Osteoblast (primary cell): Measurements from ENCODE around the gene ANKRD6. TPM values are rescaled to one million over a fixed set of nuclear protein-coding genes. Genes with fewer than 3 reads are reported as not detected.

Experiments
- DNase-seq: peaks from one replicate; pipeline ENCODE4 v3.0.0; 2011; ENCODE audit warnings: low spot score, mixed read lengths; ENCODE audit not compliant: insufficient read length; ENCODE audit errors: missing footprints
- H2AFZ ChIP-seq: 2 replicates; pipeline ENCODE4 v1.6.0; 2011; ENCODE audit warnings: mild to moderate bottlenecking, low read length
- H3K27ac ChIP-seq: 2 replicates; pipeline ENCODE4 v1.5.1; 2011; ENCODE audit warnings: mild to moderate bottlenecking, low read depth, low read length, moderate library complexity
- H3K27me3 ChIP-seq: 2 replicates; pipeline ENCODE4 v1.6.0; 2012; ENCODE audit warnings: mild to moderate bottlenecking, control low read depth, inconsistent platforms, low read length, moderate library complexity; ENCODE audit not compliant: insufficient read depth
- H3K36me3 ChIP-seq: 2 replicates; pipeline ENCODE4 v1.5.1; 2011; ENCODE audit warnings: mild to moderate bottlenecking, low read length, control low read depth, moderate library complexity; ENCODE audit not compliant: insufficient read depth
- H3K4me1 ChIP-seq: 2 replicates; pipeline ENCODE4 v1.5.1; 2011; ENCODE audit warnings: mild to moderate bottlenecking, low read length, control low read depth, moderate library complexity; ENCODE audit not compliant: insufficient read depth
- H3K4me2 ChIP-seq: 2 replicates; pipeline ENCODE4 v1.6.0; 2011; ENCODE audit warnings: mild to moderate bottlenecking, low read length; ENCODE audit not compliant: insufficient read depth
- H3K4me3 ChIP-seq: fragments of 200-600 bp; sonication (generic); 3 replicates; pipeline ENCODE4 v1.5.1; 2012; ENCODE audit warnings: mild to moderate bottlenecking, low read length, inconsistent platforms; ENCODE audit not compliant: insufficient read depth
- H3K79me2 ChIP-seq: 2 replicates; pipeline ENCODE4 v1.6.0; 2012; ENCODE audit warnings: mild to moderate bottlenecking, low read length, control low read depth, inconsistent platforms; ENCODE audit not compliant: insufficient read depth
- H3K9me3 ChIP-seq: 2 replicates; pipeline ENCODE4 v1.5.1; 2011; ENCODE audit warnings: low read depth, low read length, control low read depth
- H4K20me1 ChIP-seq: 2 replicates; pipeline ENCODE4 v1.6.0; 2012; ENCODE audit warnings: mild to moderate bottlenecking, low read length, control low read depth; ENCODE audit not compliant: insufficient read depth
- CTCF ChIP-seq: IDR thresholded peaks from 2 replicates; pipeline ENCODE4 v1.5.1; 2011; ENCODE audit warnings: mild to moderate bottlenecking, low read depth, low read length, moderate library complexity; ENCODE audit errors: extremely low read depth
- total RNA-seq: library from RNA; depleted of rRNA; stranded (reverse); fragments of >200 nt; gene quantifications from 2 replicates; pipeline ENCODE4 v1.2.3, GENCODE V29; 2012

The ANKRD6 gene
- total RNA-seq, 1 donor = 11.2 TPM

DNA sequence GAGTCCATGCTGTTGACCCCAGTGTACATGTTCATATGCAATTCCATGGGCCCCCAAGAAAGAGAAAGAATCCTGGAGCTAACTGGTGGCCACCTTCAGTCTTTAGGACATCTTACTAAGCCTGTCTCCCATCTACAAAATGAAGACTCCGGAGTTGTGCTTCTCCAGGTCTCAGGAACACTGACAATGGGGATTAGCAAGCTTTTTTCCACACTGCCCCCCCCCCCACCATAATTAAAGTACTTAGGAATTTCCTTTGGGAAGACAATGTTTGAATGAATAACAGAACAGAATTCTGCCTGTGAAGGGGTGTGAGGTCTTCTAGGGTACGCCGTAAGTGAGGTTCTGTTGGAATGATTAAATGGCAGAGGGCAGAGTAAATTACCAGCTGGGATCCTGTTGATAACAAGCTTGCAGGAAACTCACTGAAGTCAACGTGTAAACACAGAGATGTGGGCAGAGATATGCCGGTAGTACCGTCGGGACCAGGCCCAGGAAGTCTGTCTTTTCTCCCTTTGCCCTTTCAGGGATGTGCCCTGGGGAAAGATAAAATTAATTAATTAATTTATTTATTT lies 63.1 kb downstream of the ANKRD6 start:
- H3K36me3 ChIP-seq = no peaks in the 10 kb centered on the region
- no peaks in the 10 kb centered on the region for H4K20me1 ChIP-seq
- H3K27me3 ChIP-seq = peaks cover under 1% of the 10 kb centered on the region
- TF ChIP-seq CTCF = no peak
- no peaks in the 10 kb centered on the region for H3K79me2 ChIP-seq
- H3K27ac ChIP-seq = no peak overlapping the region
- H2AFZ ChIP-seq = no peak overlapping the region
- no peak overlapping the region for H3K4me3 ChIP-seq
- H3K9me3 ChIP-seq = no peaks in the 10 kb centered on the region
- DNase-seq = no peak
- no peak overlapping the region for H3K4me2 ChIP-seq
- no peaks in the 10 kb centered on the region for H3K4me1 ChIP-seq

GRCh38 chr6:89500611-89501010 lies 67.7 kb downstream of the ANKRD6 start:
- no peak overlapping the region for H3K4me3 ChIP-seq
- no peak overlapping the region for H3K4me2 ChIP-seq
- TF ChIP-seq CTCF = no peak
- no peak overlapping the region for H3K27ac ChIP-seq
- H3K4me1 ChIP-seq = no peaks in the 10 kb centered on the region
- no peak overlapping the region for H2AFZ ChIP-seq
- DNase-seq = no peak
- H4K20me1 ChIP-seq = no peaks in the 10 kb centered on the region
- H3K36me3 ChIP-seq = no peaks in the 10 kb centered on the region
- H3K79me2 ChIP-seq = no peaks in the 10 kb centered on the region
- peaks cover 3% of the 10 kb centered on the region for H3K27me3 ChIP-seq
- H3K9me3 ChIP-seq = no peaks in the 10 kb centered on the region

DNA sequence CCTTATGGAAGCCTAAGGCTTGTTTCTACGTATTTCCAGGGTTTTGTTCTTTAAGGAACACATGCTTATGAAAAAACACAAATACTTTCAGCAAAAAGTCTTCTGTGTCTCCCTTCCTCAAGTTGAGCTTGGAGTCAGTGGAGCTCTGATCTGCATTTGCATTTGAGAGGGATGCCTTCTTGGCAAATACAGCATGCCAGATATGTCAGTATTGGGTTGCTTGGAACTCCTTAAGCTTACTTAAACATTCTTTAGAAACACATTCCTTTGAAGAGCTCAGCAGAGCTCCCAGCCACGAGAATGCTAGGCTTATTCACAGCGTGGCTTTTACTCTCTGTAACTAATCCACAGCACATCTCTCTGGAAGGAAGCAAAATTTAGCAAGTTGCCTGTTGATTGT lies 68.3 kb downstream of the ANKRD6 start:
- no peak overlapping the region for H3K4me3 ChIP-seq
- no peak overlapping the region for H3K27ac ChIP-seq
- no peak for DNase-seq
- H3K4me1 ChIP-seq = no peaks in the 10 kb centered on the region
- H3K4me2 ChIP-seq = no peak overlapping the region
- TF ChIP-seq CTCF = no peak
- H3K79me2 ChIP-seq = no peaks in the 10 kb centered on the region
- peaks cover 3% of the 10 kb centered on the region for H3K27me3 ChIP-seq
- H2AFZ ChIP-seq = no peak overlapping the region
- no peaks in the 10 kb centered on the region for H3K36me3 ChIP-seq
- H3K9me3 ChIP-seq = no peaks in the 10 kb centered on the region
- no peaks in the 10 kb centered on the region for H4K20me1 ChIP-seq

DNA sequence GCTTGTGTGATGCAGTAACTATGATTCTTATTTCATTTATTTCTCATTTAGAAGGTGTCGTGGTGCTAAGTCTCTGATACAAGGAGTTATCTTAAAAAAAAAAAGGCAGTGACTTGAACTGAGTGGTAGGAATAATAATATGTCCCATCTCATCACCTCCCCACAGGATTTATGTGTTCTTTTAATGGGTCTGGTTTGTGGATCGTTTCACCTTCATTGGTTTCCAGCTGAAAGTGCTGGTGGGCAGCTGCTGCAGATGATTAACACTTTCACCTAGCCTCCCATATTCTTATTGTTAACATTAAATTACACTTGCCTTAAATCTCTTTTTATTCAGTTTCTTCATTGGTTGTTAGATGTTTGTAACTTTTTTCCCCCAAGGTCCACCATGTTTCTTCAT lies 68.8 kb downstream of the ANKRD6 start:
- DNase-seq = no peak

More for the DNA sequence above, 68.8 kb downstream of the ANKRD6 start:
- Histone ChIP-seq H4K20me1 (no peaks in the 10 kb centered on the region), H3K9me3 (no peaks in the 10 kb centered on the region), H3K79me2 (no peaks in the 10 kb centered on the region), H3K27me3 (peaks cover 3% of the 10 kb centered on the region), H3K4me3 (no peak overlapping the region), H3K36me3 (no peaks in the 10 kb centered on the region), H2AFZ (no peak overlapping the region), H3K4me2 (no peak overlapping the region), H3K27ac (no peak overlapping the region), H3K4me1 (no peaks in the 10 kb centered on the region)
- no peak for TF ChIP-seq CTCF
